ENCODE results near the gene CACNA1C. TPM values are rescaled to one million over a fixed set of nuclear protein-coding genes. Genes with fewer than 3 reads are reported as not detected.

CACNA1C gene
- total RNA-seq, 1 experiment from 2014 or later, result not detected

- ChIA-PET CTCF (no interaction called here), POLR2A (ENCODE audit: unreplicated experiment) (no interaction called here)
- Histone ChIP-seq H3K4me2 (no peak overlapping the region), H3K9me3 (ENCODE audit: insufficient read depth, low read depth) (no peaks in the 10 kb centered on the region), H3K27me3 (ENCODE audit: insufficient read depth, low read depth) (peaks cover 95% of the 10 kb centered on the region), H3K4me3 (no peak overlapping the region), H4K20me1 (ENCODE audit: insufficient read depth) (no peaks in the 10 kb centered on the region), H3K9me2 (ENCODE audit: insufficient read depth) (no peaks in the 10 kb centered on the region), H3K4me1 (replicated peaks; ENCODE audit: insufficient read depth) (no peaks in the 10 kb centered on the region), H3K27ac (no peak overlapping the region), H3F3A (ENCODE audit: insufficient read depth, low read depth) (no peaks in the 10 kb centered on the region), H2AFZ (no peak overlapping the region), H3K79me2 (ENCODE audit: low read depth) (no peaks in the 10 kb centered on the region), H3K36me3 (ENCODE audit: low read depth) (no peaks in the 10 kb centered on the region)
- TF ChIP-seq, protein P1, sequence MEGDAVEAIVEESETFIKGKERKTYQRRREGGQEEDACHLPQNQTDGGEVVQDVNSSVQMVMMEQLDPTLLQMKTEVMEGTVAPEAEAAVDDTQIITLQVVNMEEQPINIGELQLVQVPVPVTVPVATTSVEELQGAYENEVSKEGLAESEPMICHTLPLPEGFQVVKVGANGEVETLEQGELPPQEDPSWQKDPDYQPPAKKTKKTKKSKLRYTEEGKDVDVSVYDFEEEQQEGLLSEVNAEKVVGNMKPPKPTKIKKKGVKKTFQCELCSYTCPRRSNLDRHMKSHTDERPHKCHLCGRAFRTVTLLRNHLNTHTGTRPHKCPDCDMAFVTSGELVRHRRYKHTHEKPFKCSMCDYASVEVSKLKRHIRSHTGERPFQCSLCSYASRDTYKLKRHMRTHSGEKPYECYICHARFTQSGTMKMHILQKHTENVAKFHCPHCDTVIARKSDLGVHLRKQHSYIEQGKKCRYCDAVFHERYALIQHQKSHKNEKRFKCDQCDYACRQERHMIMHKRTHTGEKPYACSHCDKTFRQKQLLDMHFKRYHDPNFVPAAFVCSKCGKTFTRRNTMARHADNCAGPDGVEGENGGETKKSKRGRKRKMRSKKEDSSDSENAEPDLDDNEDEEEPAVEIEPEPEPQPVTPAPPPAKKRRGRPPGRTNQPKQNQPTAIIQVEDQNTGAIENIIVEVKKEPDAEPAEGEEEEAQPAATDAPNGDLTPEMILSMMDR (conservative IDR thresholded peaks at IDR 0.05), result no peak
- 0 out of 2 replicates have a peak, but pooled peaks have one; percentile 27 for TF ChIP-seq EZH2 (IDR thresholded peaks at IDR 0.05; ENCODE audit: low read depth)
- no TSS peak for BruUV-seq (replicated peaks)
- no peak for DNase-seq
- intact Hi-C loops (cut with micrococcal nuclease; ENCODE audit: unreplicated experiment), result no loop called here
Measured at GRCh38 chr12:2300168-2300567, 247.4 kb downstream of the CACNA1C start.

DNA sequence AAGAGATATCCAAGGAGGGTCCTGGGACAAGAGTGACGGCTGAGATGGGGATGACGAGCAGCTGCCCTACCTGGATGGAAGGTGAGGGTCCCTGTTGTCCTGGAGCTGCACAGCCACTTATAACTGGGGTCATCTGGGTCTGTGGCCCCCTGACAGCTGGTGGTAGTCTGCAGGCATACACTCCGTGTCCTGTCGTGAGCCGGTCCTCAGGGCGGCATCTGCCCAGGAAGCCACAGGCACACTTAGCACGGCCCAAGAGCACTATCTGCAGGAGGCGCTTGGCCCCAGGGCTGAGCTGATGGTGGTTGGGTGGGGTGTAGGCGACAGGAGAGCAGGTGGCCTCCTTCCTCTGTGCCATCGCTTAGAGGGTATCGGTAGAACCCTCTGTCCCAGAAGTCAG lies 248.1 kb downstream of the CACNA1C start:
- no peaks in the 10 kb centered on the region for H3K9me2 ChIP-seq (ENCODE audit: insufficient read depth)
- POLR2A ChIA-PET (ENCODE audit: unreplicated experiment), result no interaction called here
- H3K27me3 ChIP-seq (ENCODE audit: insufficient read depth, low read depth), result peaks cover 94% of the 10 kb centered on the region
- H3K79me2 ChIP-seq (ENCODE audit: low read depth), result no peaks in the 10 kb centered on the region
- H2AFZ ChIP-seq, result no peak overlapping the region
- no peak overlapping the region for H3K4me3 ChIP-seq
- H4K20me1 ChIP-seq (ENCODE audit: insufficient read depth), result no peaks in the 10 kb centered on the region
- H3K4me1 ChIP-seq (replicated peaks; ENCODE audit: insufficient read depth), result no peaks in the 10 kb centered on the region
- no peak overlapping the region for H3K27ac ChIP-seq
- no peaks in the 10 kb centered on the region for H3F3A ChIP-seq (ENCODE audit: insufficient read depth, low read depth)
- H3K36me3 ChIP-seq (ENCODE audit: low read depth), result no peaks in the 10 kb centered on the region
- BruUV-seq (replicated peaks), result no TSS peak
- CTCF ChIA-PET, result no interaction called here
- DNase-seq, result no peak
- intact Hi-C loops (cut with micrococcal nuclease; ENCODE audit: unreplicated experiment), result no loop called here
- no peaks in the 10 kb centered on the region for H3K9me3 ChIP-seq (ENCODE audit: insufficient read depth, low read depth)
- H3K4me2 ChIP-seq, result no peak overlapping the region
- 0 out of 2 replicates have a peak, but pooled peaks have one; percentile 15 for TF ChIP-seq EZH2 (IDR thresholded peaks at IDR 0.05; ENCODE audit: low read depth)
- TF ChIP-seq, protein P1 (conservative IDR thresholded peaks at IDR 0.05), result no peak

GRCh38 chr12:2301531-2302461 lies 249.0 kb downstream of the CACNA1C start:
- intact Hi-C loops (cut with micrococcal nuclease; ENCODE audit: unreplicated experiment), result no loop called here
- Histone ChIP-seq H3K9me2 (ENCODE audit: insufficient read depth) (no peaks in the 10 kb centered on the region), H3K4me2 (no peak overlapping the region), H3F3A (ENCODE audit: insufficient read depth, low read depth) (no peaks in the 10 kb centered on the region), H3K4me3 (no peak overlapping the region), H3K27me3 (ENCODE audit: insufficient read depth, low read depth) (peaks cover 93% of the 10 kb centered on the region), H3K27ac (no peak overlapping the region), H2AFZ (no peak overlapping the region), H3K9me3 (ENCODE audit: insufficient read depth, low read depth) (no peaks in the 10 kb centered on the region), H4K20me1 (ENCODE audit: insufficient read depth) (no peaks in the 10 kb centered on the region), H3K4me1 (replicated peaks; ENCODE audit: insufficient read depth) (no peaks in the 10 kb centered on the region), H3K36me3 (ENCODE audit: low read depth) (no peaks in the 10 kb centered on the region), H3K79me2 (ENCODE audit: low read depth) (no peaks in the 10 kb centered on the region)
- TF ChIP-seq EZH2 (IDR thresholded peaks at IDR 0.05; ENCODE audit: low read depth), result no peak
- TF ChIP-seq, protein P1 (conservative IDR thresholded peaks at IDR 0.05), result no peak
- ChIA-PET CTCF (no interaction called here), POLR2A (ENCODE audit: unreplicated experiment) (no interaction called here)
- BruUV-seq (replicated peaks), result no TSS peak
- no peak for DNase-seq

Data from PC-9 (cell line).